Aortic smooth muscle cell (primary cell): ENCODE data around the gene SERPINA5. TPM values are rescaled to one million over a fixed set of nuclear protein-coding genes. Genes with fewer than 3 reads are reported as not detected.

Experiments
- total RNA-seq: library from RNA; depleted of rRNA; stranded (reverse); fragments of >200 nt; gene quantifications from 2 replicates; pipeline ENCODE4 v1.2.3, GENCODE V29; 2014

Gene SERPINA5
- not detected in 2 replicates for total RNA-seq

GRCh38 chr14:94581127-94581999, at the start of gene SERPINA5:
Gene SERPINA5 (plus strand): TSS chr14:94581426. CDS start chr14:94587363, 5,937 bp downstream.

GRCh38 chr14:94560751-94561655, 20.2 kb upstream of the SERPINA5 start, which contains the start of gene SERPINA4:
Gene SERPINA4 (plus strand): TSS chr14:94561442. CDS start chr14:94563483, 2,041 bp downstream.

GRCh38 chr14:94612174-94612573, 30.9 kb downstream of the SERPINA5 start, which contains the start of gene SERPINA3:
Gene SERPINA3 (plus strand): TSS chr14:94612391. CDS start chr14:94614442, 2,051 bp downstream.

Other genes with a start within 250 kb of the SERPINA5 start
- not detected in 2 replicates for gene SERPINA2, start 214.7 kb upstream of the SERPINA5 start, total RNA-seq
- not detected in 2 replicates for gene SERPINA1, start 192.8 kb upstream of the SERPINA5 start, total RNA-seq
- gene SERPINA11, start 128.6 kb upstream of the SERPINA5 start, total RNA-seq, result not detected in 2 replicates
- not detected in 2 replicates for gene SERPINA9, start 105.2 kb upstream of the SERPINA5 start, total RNA-seq
- gene SERPINA12, start 72.0 kb upstream of the SERPINA5 start, total RNA-seq, result not detected in 2 replicates
- gene SERPINA4, start 20.0 kb upstream of the SERPINA5 start, total RNA-seq, result not detected in 2 replicates
- 0.81 and 1.6 TPM in 2 replicates for gene SERPINA3, start 31.0 kb downstream of the SERPINA5 start, total RNA-seq
- not detected in 2 replicates for gene GSC, start 188.7 kb downstream of the SERPINA5 start, total RNA-seq